Coronary artery (tissue), 2 donors: ENCODE data around the gene DDX51.

Source experiments
- DNase-seq: peaks from one replicate; pipeline ENCODE4 v3.0.0-alpha.2; 2017; ENCODE audit warnings: low spot score
- H3K27ac ChIP-seq, 2 donors: fragments of 200-600 bp; sonication (generic); one replicate each; pipeline ENCODE4 v1.5.1; 2016 to 2019
- H3K4me3 ChIP-seq: fragments of 200-600 bp; sonication (generic); 2 replicates; pipeline ENCODE4 v1.5.1; 2016; ENCODE audit warnings: mild to moderate bottlenecking, moderate library complexity
- CTCF ChIP-seq: fragments of 200-600 bp; sonication (generic); IDR thresholded peaks from one replicate; pipeline ENCODE4 v1.5.1; 2019; ENCODE audit warnings: antibody characterized with exemption

DDX51 gene

GRCh38 chr12:132127041-132127440 is 17.1 kb downstream of the DDX51 start:
- Histone ChIP-seq H3K4me3 (no peak overlapping the region), H3K27ac (no peak overlapping the region)
- no peak for TF ChIP-seq CTCF
- no peak for DNase-seq

- Histone ChIP-seq H3K4me3 (no peak overlapping the region), H3K27ac (no peak overlapping the region)
- DNase-seq, result no peak
- TF ChIP-seq CTCF, result no peak
These were observed 18.4 kb downstream of the DDX51 start for GRCh38 chr12:132125736-132126135.

GRCh38 chr12:132124766-132125425 is 19.2 kb downstream of the DDX51 start:
- H3K27ac ChIP-seq, result no peak overlapping the region
- TF ChIP-seq CTCF, result no peak
- H3K4me3 ChIP-seq, result no peak overlapping the region
- DNase-seq, result no peak

- H3K27ac ChIP-seq, result no peak overlapping the region
- DNase-seq, result no peak
- TF ChIP-seq CTCF, result no peak
- H3K4me3 ChIP-seq, result no peak overlapping the region
These were observed 20.0 kb downstream of the DDX51 start for GRCh38 chr12:132123970-132124765.

- Histone ChIP-seq H3K27ac (no peak overlapping the region), H3K4me3 (no peak overlapping the region)
- TF ChIP-seq CTCF, result no peak
- no peak for DNase-seq
These were observed 22.8 kb downstream of the DDX51 start for GRCh38 chr12:132121283-132121682.

GRCh38 chr12:132118876-132119275 is 25.2 kb downstream of the DDX51 start:
- Histone ChIP-seq H3K27ac (no peak overlapping the region), H3K4me3 (no peak overlapping the region)
- DNase-seq, result no peak
- no peak for TF ChIP-seq CTCF

GRCh38 chr12:132117558-132117875 is 26.6 kb downstream of the DDX51 start:
- DNase-seq, result no peak
- Histone ChIP-seq H3K4me3 (no peak overlapping the region), H3K27ac (no peak overlapping the region)
- TF ChIP-seq CTCF, result no peak
